NCI-H446 treated with DMSO at 0.1 percent for 48 hours (cell line): ENCODE measurements around the gene TYROBP.

Experiments used
- DNase-seq: peaks from one replicate; lab custom pipeline; 2025; lab: John Stamatoyannopoulos, UW

Gene TYROBP

GRCh38 chr19:35870124-35870736, 37.9 kb downstream of the TYROBP start:
- DNase-seq = peak; percentile 64

GRCh38 chr19:35869327-35870123, 38.6 kb downstream of the TYROBP start:
- DNase-seq = peak; percentile 70

- no peak for DNase-seq
These were observed 39.2 kb downstream of the TYROBP start for GRCh38 chr19:35868823-35869326.

GRCh38 chr19:35868172-35868822, 39.8 kb downstream of the TYROBP start, which contains the start of gene APLP1:
APLP1 (plus strand) TSS chr19:35868574; CDS start chr19:35868637, 63 bp downstream.
- DNase-seq = peak; percentile 32

- no peak for DNase-seq
These were observed 45.1 kb downstream of the TYROBP start for GRCh38 chr19:35863018-35863417.

- no peak for DNase-seq
These were observed 45.6 kb downstream of the TYROBP start for GRCh38 chr19:35862528-35862927.

- no peak for DNase-seq
These were observed 46.4 kb downstream of the TYROBP start for GRCh38 chr19:35861640-35862160.

- no peak for DNase-seq
These were observed 47.1 kb downstream of the TYROBP start for GRCh38 chr19:35860818-35861639.

GRCh38 chr19:35860436-35860817, 47.7 kb downstream of the TYROBP start:
- no peak for DNase-seq

GRCh38 chr19:35859414-35859813, 48.7 kb downstream of the TYROBP start:
- no peak for DNase-seq

GRCh38 chr19:35858311-35858710, 49.8 kb downstream of the TYROBP start:
- no peak for DNase-seq

GRCh38 chr19:35856546-35857149, 51.4 kb downstream of the TYROBP start, which contains the start of gene KIRREL2:
KIRREL2 (plus strand) TSS chr19:35856911; CDS start chr19:35857120, 209 bp downstream.
- DNase-seq = no peak
